SU-DHL-6 (cell line): ENCODE results near the gene ZNF385A.
A peak's percentile ranks its signal among the peaks of the same experiment; 100 is the strongest.

Experiments
- CTCF ChIP-seq: fragments of 200-600 bp; sonication (generic); IDR thresholded peaks from one replicate; pipeline ENCODE4 v1.5.1; 2017; ENCODE audit warnings: antibody characterized with exemption, mild to moderate bottlenecking, low read length, moderate library complexity; ENCODE audit not compliant: insufficient read depth, poor library complexity, severe bottlenecking
- EZH2phosphoT487 ChIP-seq: fragments of 200-600 bp; sonication (generic), shearing (Covaris generic); conservative IDR thresholded peaks from 2 replicates; pipeline ENCODE4 v1.6.1; 2018; ENCODE audit warnings: mild to moderate bottlenecking, antibody characterized with exemption, low read length, moderate library complexity, mixed read lengths

GRCh38 chr12:54398995-54399793 is 14.7 kb upstream of the ZNF385A start:
- TF ChIP-seq CTCF (peak; percentile 99), EZH2phosphoT487 (no peak)
